T-helper 2 cell treated with Interferon-gamma antibody and Interleukin-4, amounts not matched to agents 5 μg/mL and 100 μg/mL, for 36 hours (primary cell): ENCODE results near the gene H2BK1.

Experiments used
- DNase-seq: peaks from one replicate; pipeline ENCODE4 v3.0.0; 2021; ENCODE audit warnings: low spot score
- H3K27ac Mint-ChIP-seq: one replicate; pipeline ENCODE4 v1.8.0; 2021; ENCODE audit warnings: mild to moderate bottlenecking, mixed read lengths
- H3K27me3 Mint-ChIP-seq: one replicate; pipeline ENCODE4 v1.8.0; 2021; ENCODE audit warnings: low read depth, mixed read lengths
- H3K36me3 Mint-ChIP-seq: one replicate; pipeline ENCODE4 v1.8.0; 2021; ENCODE audit warnings: low read depth, mixed read lengths
- H3K4me1 Mint-ChIP-seq: one replicate; pipeline ENCODE4 v1.8.0; 2021; ENCODE audit warnings: low read depth, mixed read lengths
- H3K4me3 Mint-ChIP-seq: one replicate; pipeline ENCODE4 v1.8.0; 2022; ENCODE audit warnings: mild to moderate bottlenecking, moderate library complexity, mixed read lengths
- H3K9me3 Mint-ChIP-seq: one replicate; pipeline ENCODE4 v1.8.0; 2021; ENCODE audit warnings: mixed read lengths

The H2BK1 gene

DNA sequence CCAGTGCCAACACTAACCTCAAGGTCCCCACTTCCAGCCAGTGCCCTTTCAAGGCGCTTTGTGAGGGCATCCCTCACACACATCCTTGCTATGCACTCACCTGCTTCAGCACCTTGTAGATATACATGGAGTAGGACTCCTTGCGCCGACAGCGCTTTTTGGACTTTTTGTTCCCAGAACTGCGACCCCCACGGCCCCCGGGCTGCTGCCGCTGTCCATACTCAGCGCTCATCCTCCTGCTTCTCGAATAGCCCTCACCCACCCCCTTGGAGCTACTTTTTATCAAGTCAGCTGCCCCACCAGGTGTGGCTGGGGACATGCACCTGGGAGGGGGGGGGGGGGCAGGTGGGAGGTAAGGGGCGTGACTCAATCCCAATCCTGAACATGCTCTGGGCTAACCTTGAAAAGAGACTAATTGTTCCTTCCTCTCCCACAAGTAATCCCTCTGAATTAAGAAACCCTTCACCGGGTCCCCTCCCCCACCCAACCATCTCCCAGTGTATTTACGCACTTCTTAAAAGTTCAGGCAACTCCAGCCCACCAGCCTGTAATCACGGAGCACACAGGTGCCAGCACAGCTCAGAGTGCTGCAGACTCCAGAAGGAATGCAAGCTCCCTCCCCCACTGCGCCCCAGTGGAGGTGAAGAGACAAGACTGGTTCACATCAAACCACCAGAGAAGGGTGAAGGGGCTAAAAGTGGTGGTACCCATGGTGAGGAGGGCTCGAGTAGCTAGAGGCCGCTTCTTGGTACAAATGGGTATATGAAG, at the start of gene H2BK1:
Gene H2BK1, minus strand, starts transcription at position 402 of the 768 bp plus-strand sequence. Its CDS starts 170 bp downstream, at position 232.
- Mint-ChIP-seq H3K9me3 (no peaks in the 10 kb centered on the region), H3K4me3 (no peak within 1 kb of the TSS), H3K27me3 (peaks cover 4% of the 10 kb centered on the region), H3K4me1 (peaks cover 23% of the 10 kb centered on the region), H3K36me3 (peaks cover 18% of the 10 kb centered on the region), H3K27ac (peak within 1 kb of the TSS; percentile 41)
- no peak for DNase-seq

GRCh38 chr7:151257990-151258389, 47.7 kb upstream of the H2BK1 start:
- Mint-ChIP-seq H3K4me1 (no peaks in the 10 kb centered on the region), H3K36me3 (no peaks in the 10 kb centered on the region), H3K4me3 (no peak overlapping the region), H3K27ac (no peak overlapping the region), H3K27me3 (peaks cover 41% of the 10 kb centered on the region), H3K9me3 (no peaks in the 10 kb centered on the region)
- DNase-seq: no peak

GRCh38 chr7:151256410-151257045, 46.2 kb upstream of the H2BK1 start:
- DNase-seq: no peak
- Mint-ChIP-seq H3K27me3 (peaks cover 51% of the 10 kb centered on the region), H3K36me3 (no peaks in the 10 kb centered on the region), H3K4me3 (no peak overlapping the region), H3K9me3 (no peaks in the 10 kb centered on the region), H3K4me1 (no peaks in the 10 kb centered on the region), H3K27ac (no peak overlapping the region)

DNA sequence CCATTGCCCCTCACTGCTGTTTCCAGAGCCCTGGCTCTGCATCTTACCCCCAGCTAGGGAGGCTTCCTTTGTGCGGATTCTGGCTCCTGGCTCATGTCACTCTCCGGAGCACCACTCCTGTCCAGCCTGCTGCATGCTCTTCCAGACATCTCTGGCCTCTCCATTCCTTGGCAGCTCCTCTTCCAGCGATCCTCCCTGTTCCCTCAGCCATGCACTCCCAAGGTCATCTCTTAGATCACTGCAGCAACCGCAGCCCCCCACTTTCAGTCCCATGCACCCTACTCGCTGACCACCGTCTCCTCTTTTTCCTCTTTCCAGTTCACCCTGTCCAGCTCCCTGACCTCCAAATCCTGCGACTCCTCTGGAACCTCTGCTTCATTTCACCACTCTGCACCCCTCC, 45.1 kb upstream of the H2BK1 start:
- no peak for DNase-seq
- H3K4me3 Mint-ChIP-seq: no peak overlapping the region
- no peaks in the 10 kb centered on the region for H3K9me3 Mint-ChIP-seq
- H3K27ac Mint-ChIP-seq: no peak overlapping the region
- H3K36me3 Mint-ChIP-seq: no peaks in the 10 kb centered on the region
- peaks cover 61% of the 10 kb centered on the region for H3K27me3 Mint-ChIP-seq
- H3K4me1 Mint-ChIP-seq: peaks cover 2% of the 10 kb centered on the region

GRCh38 chr7:151254851-151255250, 44.6 kb upstream of the H2BK1 start:
- Mint-ChIP-seq H3K27ac (no peak overlapping the region), H3K4me3 (no peak overlapping the region)

GRCh38 chr7:151254316-151254715, 44.0 kb upstream of the H2BK1 start:
- Mint-ChIP-seq H3K27ac (no peak overlapping the region), H3K4me1 (peaks cover 2% of the 10 kb centered on the region), H3K9me3 (no peaks in the 10 kb centered on the region), H3K4me3 (no peak overlapping the region), H3K27me3 (peaks cover 71% of the 10 kb centered on the region), H3K36me3 (peaks cover under 1% of the 10 kb centered on the region)
- no peak for DNase-seq

More at GRCh38 chr7:151254851-151255250, 44.6 kb upstream of the H2BK1 start:
- H3K36me3 Mint-ChIP-seq: no peaks in the 10 kb centered on the region
- peaks cover 66% of the 10 kb centered on the region for H3K27me3 Mint-ChIP-seq
- no peaks in the 10 kb centered on the region for H3K9me3 Mint-ChIP-seq
- H3K4me1 Mint-ChIP-seq: peaks cover 2% of the 10 kb centered on the region
- no peak for DNase-seq

GRCh38 chr7:151252961-151253711, 42.8 kb upstream of the H2BK1 start:
- H3K36me3 Mint-ChIP-seq: peaks cover 2% of the 10 kb centered on the region
- no peak overlapping the region for H3K27ac Mint-ChIP-seq
- no peaks in the 10 kb centered on the region for H3K9me3 Mint-ChIP-seq
- DNase-seq: no peak
- no peak overlapping the region for H3K4me3 Mint-ChIP-seq
- peaks cover 7% of the 10 kb centered on the region for H3K4me1 Mint-ChIP-seq
- H3K27me3 Mint-ChIP-seq: peaks cover 73% of the 10 kb centered on the region

GRCh38 chr7:151252561-151252835, 42.2 kb upstream of the H2BK1 start:
- Mint-ChIP-seq H3K27me3 (peaks cover 72% of the 10 kb centered on the region), H3K36me3 (peaks cover 2% of the 10 kb centered on the region), H3K4me3 (no peak overlapping the region), H3K4me1 (peaks cover 11% of the 10 kb centered on the region), H3K9me3 (no peaks in the 10 kb centered on the region), H3K27ac (no peak overlapping the region)
- DNase-seq: no peak

DNA sequence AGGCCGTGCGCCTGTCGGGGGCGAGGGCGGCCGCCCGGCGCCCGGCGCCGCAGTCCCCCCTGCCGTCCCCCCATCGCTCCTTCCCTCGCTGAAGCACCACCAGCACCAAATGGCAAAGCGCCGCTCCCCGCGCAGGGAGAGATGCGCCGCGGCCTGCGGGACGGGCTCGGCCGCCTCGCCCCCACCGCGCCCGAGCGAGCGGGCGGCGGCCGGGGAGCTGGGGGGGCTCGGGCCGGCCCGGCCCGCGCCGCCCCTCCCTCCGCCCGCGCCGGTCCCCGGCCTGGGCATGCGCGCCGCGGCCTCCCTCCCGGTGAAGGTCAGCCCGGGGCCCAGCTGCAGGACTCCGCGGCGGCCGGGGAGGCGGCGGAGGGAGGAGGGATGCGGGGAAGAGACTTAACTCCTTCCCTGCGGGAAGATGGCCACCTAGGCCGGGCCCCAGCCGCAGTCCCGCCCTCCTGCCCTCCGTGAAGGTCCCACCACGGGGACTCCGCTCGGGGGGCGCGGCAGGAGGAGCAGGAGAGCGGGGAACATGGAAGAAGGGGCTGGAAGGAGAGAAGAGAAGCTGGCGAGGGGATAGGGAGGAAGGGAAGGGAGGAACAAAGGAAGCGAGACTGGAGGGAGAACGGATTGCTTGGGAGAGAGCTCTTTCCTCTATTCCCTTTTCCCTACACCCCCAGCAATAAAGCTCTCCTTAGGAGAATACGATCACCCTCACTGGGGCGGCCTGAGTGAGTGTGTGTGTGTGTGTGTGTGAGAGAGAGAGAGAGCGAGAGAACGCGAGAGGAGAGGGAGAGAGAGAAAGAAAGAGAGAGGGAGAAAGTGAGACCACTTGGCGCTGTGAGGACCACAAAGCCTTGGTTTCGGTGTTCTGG, 41.6 kb upstream of the H2BK1 start:
- Mint-ChIP-seq H3K9me3 (no peaks in the 10 kb centered on the region), H3K36me3 (peaks cover 2% of the 10 kb centered on the region), H3K27ac (no peak overlapping the region), H3K4me1 (peaks cover 11% of the 10 kb centered on the region), H3K27me3 (peaks cover 74% of the 10 kb centered on the region), H3K4me3 (no peak overlapping the region)
- no peak for DNase-seq

GRCh38 chr7:151251328-151251688, 41.0 kb upstream of the H2BK1 start:
- Mint-ChIP-seq H3K36me3 (peaks cover 2% of the 10 kb centered on the region), H3K27ac (no peak overlapping the region), H3K4me1 (peaks cover 11% of the 10 kb centered on the region), H3K9me3 (no peaks in the 10 kb centered on the region), H3K27me3 (peaks cover 74% of the 10 kb centered on the region), H3K4me3 (no peak overlapping the region)
- no peak for DNase-seq

GRCh38 chr7:151250181-151251132, 40.2 kb upstream of the H2BK1 start:
- H3K36me3 Mint-ChIP-seq: peaks cover 2% of the 10 kb centered on the region
- H3K27me3 Mint-ChIP-seq: peaks cover 75% of the 10 kb centered on the region
- H3K4me3 Mint-ChIP-seq: no peak overlapping the region
- DNase-seq: no peak
- H3K4me1 Mint-ChIP-seq: peaks cover 16% of the 10 kb centered on the region
- no peak overlapping the region for H3K27ac Mint-ChIP-seq
- no peaks in the 10 kb centered on the region for H3K9me3 Mint-ChIP-seq

DNA sequence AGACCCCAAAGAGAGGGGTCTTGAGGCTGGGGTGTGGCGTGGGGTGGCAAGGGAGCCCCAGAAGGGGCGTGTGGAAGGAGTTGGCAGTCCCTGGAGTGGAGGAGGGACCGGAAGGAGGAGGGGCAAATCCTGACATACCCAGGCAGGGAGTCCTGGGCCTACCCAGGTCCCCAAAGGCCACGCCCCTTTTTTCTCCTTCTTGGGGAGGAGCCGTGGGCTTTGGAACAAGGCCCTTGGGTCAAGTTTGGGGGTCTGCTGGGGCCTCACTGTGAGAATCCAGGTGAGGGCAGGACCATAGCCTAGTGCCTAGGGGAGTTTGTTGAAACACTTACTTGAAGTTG, 39.4 kb upstream of the H2BK1 start:
- Mint-ChIP-seq H3K27me3 (peaks cover 78% of the 10 kb centered on the region), H3K27ac (no peak overlapping the region), H3K4me1 (peaks cover 19% of the 10 kb centered on the region), H3K4me3 (peak overlapping the region; percentile 12), H3K36me3 (peaks cover 2% of the 10 kb centered on the region), H3K9me3 (no peaks in the 10 kb centered on the region)
- no peak for DNase-seq
